Ishikawa (cell line): ENCODE measurements around the gene NKD2.

Source experiments
- CEBPB ChIP-seq: IDR thresholded peaks from 2 replicates; pipeline ENCODE4 v1.6.1; 2012
- CREB1 ChIP-seq: IDR thresholded peaks from 2 replicates; pipeline ENCODE4 v1.6.1; 2012; ENCODE audit warnings: low read depth
- EGR1 ChIP-seq: IDR thresholded peaks from 2 replicates; pipeline ENCODE4 v1.6.1; 2012
- EP300 ChIP-seq: IDR thresholded peaks from 2 replicates; pipeline ENCODE4 v1.6.1; 2012; ENCODE audit warnings: borderline replicate concordance
- FOXM1 ChIP-seq: IDR thresholded peaks from 2 replicates; pipeline ENCODE4 v1.6.1; 2012; ENCODE audit warnings: low read depth, borderline replicate concordance
- NFIC ChIP-seq: IDR thresholded peaks from 2 replicates; pipeline ENCODE4 v1.6.1; 2012
- RAD21 ChIP-seq: IDR thresholded peaks from 2 replicates; pipeline ENCODE4 v1.6.1; 2012; ENCODE audit warnings: low read depth
- REST ChIP-seq: IDR thresholded peaks from 2 replicates; pipeline ENCODE4 v1.6.1; 2012; ENCODE audit warnings: low read depth, mild to moderate bottlenecking
- TAF1 ChIP-seq: IDR thresholded peaks from 2 replicates; pipeline ENCODE4 v1.6.1; 2012; ENCODE audit warnings: low read depth, mild to moderate bottlenecking
- TCF12 ChIP-seq: IDR thresholded peaks from 2 replicates; pipeline ENCODE4 v1.6.1; 2012; ENCODE audit warnings: low read depth
- TEAD4 ChIP-seq: IDR thresholded peaks from 2 replicates; pipeline ENCODE4 v1.6.1; 2012
- YY1 ChIP-seq: IDR thresholded peaks from 2 replicates; pipeline ENCODE4 v1.6.1; 2012; ENCODE audit warnings: low read depth
- ZBTB7A ChIP-seq: IDR thresholded peaks from 2 replicates; pipeline ENCODE4 v1.6.1; 2012; ENCODE audit warnings: low read depth
- TF ChIP-seq, protein P1 (sequence below): IDR thresholded peaks from 2 replicates; pipeline ENCODE4 v1.6.1; 2012
- TF ChIP-seq, protein P2 (sequence below): IDR thresholded peaks from 2 replicates; pipeline ENCODE4 v1.6.1; 2012

Gene NKD2

DNA sequence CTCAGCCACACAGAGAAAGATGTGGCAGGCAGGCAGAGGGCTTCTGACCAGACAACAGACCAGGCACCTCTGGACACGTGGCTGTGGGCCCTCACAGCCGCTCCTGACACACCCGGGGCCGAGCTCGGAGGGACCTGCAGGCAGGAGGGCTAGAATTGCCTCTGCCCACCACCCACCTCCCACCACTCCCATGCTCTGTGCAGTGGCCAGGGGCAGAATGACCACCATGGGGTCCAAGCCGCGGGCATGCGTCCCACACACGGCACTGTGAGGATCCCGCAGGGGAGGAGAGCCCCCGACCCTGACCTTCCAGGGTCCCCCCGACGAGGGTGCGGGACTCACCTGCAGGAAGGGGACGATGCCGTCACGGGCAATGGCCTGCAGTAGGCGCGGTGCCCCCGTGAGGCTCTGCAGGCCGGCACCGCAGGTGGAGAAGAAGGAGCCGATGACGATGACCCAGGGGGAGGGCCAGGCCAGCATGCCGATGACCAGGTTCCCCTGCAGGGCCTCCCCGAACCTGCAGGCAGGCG, 69.0 kb downstream of the NKD2 start:
- no peak for TF ChIP-seq RAD21
- TF ChIP-seq, protein P1, sequence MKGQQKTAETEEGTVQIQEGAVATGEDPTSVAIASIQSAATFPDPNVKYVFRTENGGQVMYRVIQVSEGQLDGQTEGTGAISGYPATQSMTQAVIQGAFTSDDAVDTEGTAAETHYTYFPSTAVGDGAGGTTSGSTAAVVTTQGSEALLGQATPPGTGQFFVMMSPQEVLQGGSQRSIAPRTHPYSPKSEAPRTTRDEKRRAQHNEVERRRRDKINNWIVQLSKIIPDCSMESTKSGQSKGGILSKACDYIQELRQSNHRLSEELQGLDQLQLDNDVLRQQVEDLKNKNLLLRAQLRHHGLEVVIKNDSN = no peak
- no peak for TF ChIP-seq NFIC

GRCh38 chr5:1078206-1078605, 69.6 kb downstream of the NKD2 start:
- TF ChIP-seq YY1 (no peak), REST (no peak), TCF12 (no peak), EP300 (no peak), RAD21 (no peak), NFIC (no peak), FOXM1 (no peak), CEBPB (no peak), TAF1 (no peak), TEAD4 (no peak), ZBTB7A (no peak), EGR1 (no peak), CREB1 (no peak)
- TF ChIP-seq, protein P2, sequence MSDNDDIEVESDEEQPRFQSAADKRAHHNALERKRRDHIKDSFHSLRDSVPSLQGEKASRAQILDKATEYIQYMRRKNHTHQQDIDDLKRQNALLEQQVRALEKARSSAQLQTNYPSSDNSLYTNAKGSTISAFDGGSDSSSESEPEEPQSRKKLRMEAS = no peak
- TF ChIP-seq, protein P1 = no peak

- TF ChIP-seq TAF1 (no peak), CREB1 (no peak), EGR1 (no peak), TCF12 (no peak)
Observed at GRCh38 chr5:1078851-1079250, 70.2 kb downstream of the NKD2 start.

DNA sequence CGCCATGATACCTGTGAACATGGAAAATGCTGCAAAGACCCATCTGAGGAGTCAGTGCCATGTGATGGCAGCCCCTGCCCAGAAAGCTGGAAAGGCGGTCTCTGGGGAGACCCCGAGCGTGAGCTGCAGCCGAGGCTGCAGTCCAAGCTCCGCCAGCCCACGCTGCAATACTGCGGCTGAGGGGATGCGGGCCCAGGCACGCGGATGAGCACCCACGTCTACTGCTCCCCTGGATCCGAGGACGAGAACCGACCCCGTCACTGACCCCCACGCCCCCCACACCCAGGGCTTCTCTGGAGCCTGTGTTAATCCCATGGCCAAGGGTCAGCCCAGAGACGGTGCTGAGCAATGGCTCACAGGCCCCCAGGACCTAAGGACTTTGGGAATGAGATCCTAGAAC, 70.9 kb downstream of the NKD2 start:
- no peak for TF ChIP-seq NFIC
- no peak for TF ChIP-seq CEBPB
- no peak for TF ChIP-seq RAD21
- TF ChIP-seq CREB1 = no peak
- TF ChIP-seq REST = no peak
- TF ChIP-seq, protein P2 = no peak
- no peak for TF ChIP-seq EGR1
- TF ChIP-seq EP300 = no peak
- TF ChIP-seq YY1 = no peak
- no peak for TF ChIP-seq TCF12
- TF ChIP-seq ZBTB7A = no peak
- TF ChIP-seq FOXM1 = no peak
- TF ChIP-seq, protein P1 = no peak
- TF ChIP-seq TAF1 = no peak
- no peak for TF ChIP-seq TEAD4

- TF ChIP-seq CREB1 (no peak), NFIC (no peak), TEAD4 (no peak), REST (no peak), CEBPB (no peak)
Observed at GRCh38 chr5:1079961-1080360, 71.4 kb downstream of the NKD2 start.
